Measurements from ENCODE around the gene SIGLEC8.

Gene SIGLEC8

GRCh38 chr19:51458051-51458645 lies at the start of gene SIGLEC8:
Gene SIGLEC8, minus strand, starts transcription at chr19:51458454. Its CDS starts 67 bp downstream, at chr19:51458387.
- no peaks in the 10 kb centered on the region for H3K4me1 ChIP-seq (ENCODE audit: low read depth, poor library complexity, severe bottlenecking)
- H3K27ac ChIP-seq: no peak within 1 kb of the TSS
- no peaks in the 10 kb centered on the region for H3K79me2 ChIP-seq (ENCODE audit: insufficient read depth, low read depth)
- no peaks in the 10 kb centered on the region for H4K20me1 ChIP-seq (ENCODE audit: insufficient read depth)
- no peak within 1 kb of the TSS for H2AFZ ChIP-seq (ENCODE audit: low read depth)
- TF ChIP-seq CTCF (conservative IDR thresholded peaks at IDR 0.05; ENCODE audit: low read depth, low read length): no peak
- no peaks in the 10 kb centered on the region for H3K36me3 ChIP-seq (ENCODE audit: insufficient read depth)
- H3K4me2 ChIP-seq: no peak within 1 kb of the TSS
- no peak within 1 kb of the TSS for H3K9ac ChIP-seq
- H3K4me3 ChIP-seq (IDR thresholded peaks at IDR 0.05; ENCODE audit: insufficient read depth, low read depth, low read length): no peak within 1 kb of the TSS
- H3K27me3 ChIP-seq (ENCODE audit: insufficient read depth, low read depth): 0 out of 2 replicates have a peak, but pooled peaks cover 3% of the 10 kb centered on the region

GRCh38 chr19:51507640-51508058 lies 49.4 kb upstream of the SIGLEC8 start:
- Histone ChIP-seq H4K20me1 (ENCODE audit: insufficient read depth) (no peaks in the 10 kb centered on the region), H3K27ac (no peak overlapping the region), H3K4me3 (IDR thresholded peaks at IDR 0.05; ENCODE audit: insufficient read depth, low read depth, low read length) (no peak overlapping the region), H3K4me2 (no peak overlapping the region), H3K4me1 (ENCODE audit: low read depth, poor library complexity, severe bottlenecking) (no peaks in the 10 kb centered on the region), H3K36me3 (ENCODE audit: insufficient read depth) (no peaks in the 10 kb centered on the region), H2AFZ (ENCODE audit: low read depth) (no peak overlapping the region), H3K27me3 (ENCODE audit: insufficient read depth, low read depth) (no peaks in the 10 kb centered on the region), H3K79me2 (ENCODE audit: insufficient read depth, low read depth) (no peaks in the 10 kb centered on the region), H3K9ac (no peak overlapping the region)
- no peak for TF ChIP-seq CTCF (conservative IDR thresholded peaks at IDR 0.05; ENCODE audit: low read depth, low read length)

DNA sequence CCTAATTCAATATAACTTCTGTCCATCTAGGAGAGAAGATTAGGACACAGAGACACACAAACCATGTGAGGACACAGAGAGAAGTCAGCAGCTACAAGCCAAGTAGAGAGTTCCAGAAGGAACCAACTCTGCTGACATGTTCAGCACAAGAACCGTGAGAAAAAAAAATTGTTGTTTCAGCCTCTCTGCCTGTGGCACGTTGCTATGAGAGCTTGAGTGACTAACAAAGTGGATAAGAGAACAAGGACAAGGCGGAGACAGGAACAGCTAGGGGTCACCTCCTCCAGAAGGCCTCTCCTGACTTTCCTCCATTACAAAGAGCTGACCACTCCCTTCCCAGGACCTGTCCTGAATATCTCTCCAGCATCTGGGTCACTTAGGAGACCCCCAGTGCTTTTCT lies 48.9 kb upstream of the SIGLEC8 start:
- no peak overlapping the region for H3K27ac ChIP-seq
- no peaks in the 10 kb centered on the region for H4K20me1 ChIP-seq (ENCODE audit: insufficient read depth)
- no peak overlapping the region for H3K4me2 ChIP-seq
- no peaks in the 10 kb centered on the region for H3K27me3 ChIP-seq (ENCODE audit: insufficient read depth, low read depth)
- H3K36me3 ChIP-seq (ENCODE audit: insufficient read depth): no peaks in the 10 kb centered on the region
- no peak overlapping the region for H3K9ac ChIP-seq
- H2AFZ ChIP-seq (ENCODE audit: low read depth): no peak overlapping the region
- H3K79me2 ChIP-seq (ENCODE audit: insufficient read depth, low read depth): no peaks in the 10 kb centered on the region
- no peak overlapping the region for H3K4me3 ChIP-seq (IDR thresholded peaks at IDR 0.05; ENCODE audit: insufficient read depth, low read depth, low read length)
- no peaks in the 10 kb centered on the region for H3K4me1 ChIP-seq (ENCODE audit: low read depth, poor library complexity, severe bottlenecking)
- TF ChIP-seq CTCF (conservative IDR thresholded peaks at IDR 0.05; ENCODE audit: low read depth, low read length): no peak

GRCh38 chr19:51505904-51506303 lies 47.6 kb upstream of the SIGLEC8 start:
- Histone ChIP-seq H3K27me3 (ENCODE audit: insufficient read depth, low read depth) (no peaks in the 10 kb centered on the region), H3K27ac (no peak overlapping the region), H3K4me2 (no peak overlapping the region), H3K9ac (no peak overlapping the region), H3K79me2 (ENCODE audit: insufficient read depth, low read depth) (no peaks in the 10 kb centered on the region), H3K4me1 (ENCODE audit: low read depth, poor library complexity, severe bottlenecking) (no peaks in the 10 kb centered on the region), H3K4me3 (IDR thresholded peaks at IDR 0.05; ENCODE audit: insufficient read depth, low read depth, low read length) (no peak overlapping the region), H4K20me1 (ENCODE audit: insufficient read depth) (no peaks in the 10 kb centered on the region), H2AFZ (ENCODE audit: low read depth) (no peak overlapping the region), H3K36me3 (ENCODE audit: insufficient read depth) (no peaks in the 10 kb centered on the region)
- TF ChIP-seq CTCF (conservative IDR thresholded peaks at IDR 0.05; ENCODE audit: low read depth, low read length): no peak
